H1 (cell line): ENCODE data around the gene RESP18. TPM values are rescaled to one million over a fixed set of nuclear protein-coding genes. Genes with fewer than 3 reads are reported as not detected.

ENCODE experiments used
- ASH2L ChIP-seq: fragments of 200-600, 300-600 bp; sonication (generic); IDR thresholded peaks from one replicate; pipeline ENCODE4 v1.7.1; 2017; ENCODE audit warnings: low read length
- CHD2 ChIP-seq: IDR thresholded peaks from 2 replicates; pipeline ENCODE4 v1.6.1; 2012; ENCODE audit warnings: low read length, improper control_type of control experiment
- CTCF ChIP-seq, 3 experiments: IDR thresholded peaks; 1 replicate in 2 of 3; 2 replicates in 1 of 3; pipeline versions ENCODE4 v1.5.1 to v1.6.1; 2011; ENCODE audit warnings: low read length in 3 of 3, mild to moderate bottlenecking in 3 of 3, inconsistent platforms in 2 of 3, low read depth in 1 of 3, moderate library complexity in 1 of 3; ENCODE audit not compliant: insufficient read depth in 1 of 3; ENCODE audit errors: control extremely low read depth in 1 of 3
- E2F6 ChIP-seq: IDR thresholded peaks from 2 replicates; pipeline ENCODE4 v1.6.1; 2012; ENCODE audit warnings: inconsistent platforms
- HDAC2 ChIP-seq, 2 experiments: fragments of 300-600 bp in 1 of 2; sonication (generic) in 1 of 2; IDR thresholded peaks; 2 replicates each; pipeline ENCODE4 v1.6.1; 2011 to 2012; ENCODE audit warnings: low read depth in 2 of 2, low read length in 2 of 2, mild to moderate bottlenecking in 2 of 2, moderate library complexity in 2 of 2, borderline replicate concordance in 1 of 2, inconsistent platforms in 1 of 2
- JUND ChIP-seq: IDR thresholded peaks from 2 replicates; pipeline ENCODE4 v1.6.1; 2011; ENCODE audit warnings: mild to moderate bottlenecking, improper control_type of control experiment, low read length
- RAD21 ChIP-seq, 2 experiments: IDR thresholded peaks in 1 of 2; conservative IDR thresholded peaks in 1 of 2; 2 replicates each; pipeline ENCODE4 v1.6.1; 2011; ENCODE audit warnings: low read depth in 2 of 2, low read length in 2 of 2, improper control_type of control experiment in 1 of 2, inconsistent platforms in 1 of 2, mild to moderate bottlenecking in 1 of 2, moderate library complexity in 1 of 2
- SIRT6 ChIP-seq: IDR thresholded peaks from one replicate; pipeline ENCODE4 v1.7.1; 2012; ENCODE audit warnings: low read length, inconsistent platforms
- SIX5 ChIP-seq: IDR thresholded peaks from 2 replicates; pipeline ENCODE4 v1.6.1; 2011; ENCODE audit warnings: mild to moderate bottlenecking, low read depth, low read length
- SP4 ChIP-seq: IDR thresholded peaks from 2 replicates; pipeline ENCODE4 v1.6.1; 2012; ENCODE audit warnings: low read length, inconsistent platforms
- SUZ12 ChIP-seq: fragments of 200-600 bp; sonication (generic); IDR thresholded peaks from 2 replicates; pipeline ENCODE4 v1.6.1; 2012; ENCODE audit warnings: mild to moderate bottlenecking, inconsistent platforms, low read length, moderate library complexity, mixed read lengths
- polyA plus RNA-seq, 7 experiments: library from polyadenylated mRNA; depleted of rRNA in 3 of 7; stranded (reverse) in 5 of 7; unstranded in 2 of 7; fragments of >200 nt in 5 of 7; fragments of 200-250 nt in 2 of 7; gene quantifications; 1 replicate in 5 of 7; 2 replicates in 1 of 7; 4 replicates in 1 of 7; pipeline versions ENCODE4 v1.2.1 to v1.2.3, GENCODE V29; 2011 to 2013; ENCODE audit warnings: missing spikeins in 2 of 7, mixed read lengths in 2 of 7
- total RNA-seq: library from RNA; stranded (reverse); fragmentation: NEBNext Ultra II Directional; extraction: Animal tissue kit (Norgen Biotek cat#: 25700); gene quantifications from 2 replicates; pipeline ENCODE4 v1.2.1, GENCODE V29; 2021

Gene RESP18
- total and polyA plus RNA-seq, 2 of the 8 experiments (the other 6 are each of a cell fraction or from before 2014, with no cell fraction given) = not detected

DNA sequence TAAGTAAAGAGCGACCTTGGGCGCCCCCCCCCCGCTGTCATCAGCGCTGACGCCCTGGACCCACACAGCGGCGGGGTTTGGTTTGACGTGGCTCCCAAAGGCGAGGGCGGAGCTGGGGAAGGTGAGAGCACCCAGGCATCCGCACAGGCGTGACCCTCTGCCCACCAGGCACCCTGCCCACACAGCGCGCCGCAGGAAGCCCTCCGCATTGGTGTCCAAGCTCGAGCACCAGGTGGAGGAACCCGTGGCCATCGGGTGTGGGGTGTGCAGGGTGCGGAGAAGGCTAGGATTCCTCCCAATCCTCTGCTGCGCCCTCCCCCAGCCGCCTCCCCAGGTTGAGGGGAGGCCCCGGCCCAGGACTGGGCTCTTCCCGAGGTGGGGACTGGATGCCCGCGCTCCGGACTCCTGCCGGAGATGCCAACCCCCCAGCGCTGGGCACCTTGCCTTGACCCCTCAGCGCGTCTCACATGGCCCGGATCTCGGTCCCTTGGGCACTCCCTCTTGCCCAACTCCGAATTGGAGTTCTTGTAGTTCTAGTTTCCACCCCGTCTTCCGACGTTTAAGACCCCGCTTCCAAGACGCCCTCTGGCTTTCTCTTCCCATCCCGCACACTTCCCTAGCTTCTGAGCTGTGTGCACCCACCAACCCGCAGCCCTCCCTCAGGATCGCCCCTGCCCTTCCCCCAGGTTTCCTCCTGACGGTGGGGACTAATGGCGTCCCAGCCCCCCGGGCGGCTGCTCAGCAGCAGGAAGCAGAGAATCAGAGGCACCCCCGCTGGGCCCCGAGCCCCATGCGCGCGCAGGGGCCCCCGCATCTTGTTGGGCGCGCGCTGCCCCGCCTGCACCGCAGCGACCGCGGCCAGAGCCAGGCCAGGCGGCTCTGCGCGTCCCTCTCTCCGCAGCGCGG, 25.9 kb upstream of the RESP18 start (continued):
- 0 out of 4 replicates have a peak, but pooled peaks of 1 of the 3 experiments have one; percentile 5 for TF ChIP-seq CTCF (IDR thresholded peaks at IDR 0.05; ENCODE audit: control extremely low read depth in 1 of 3, insufficient read depth in 1 of 3, low read depth in 1 of 3, low read length in 3 of 3)
- TF ChIP-seq SUZ12 = peak; percentile 83
- no peak for TF ChIP-seq SIRT6
- TF ChIP-seq SP4 = no peak
- no peak for TF ChIP-seq CHD2
- TF ChIP-seq E2F6 = no peak
- TF ChIP-seq SIX5 = no peak
- no peak for TF ChIP-seq JUND
- TF ChIP-seq HDAC2 (IDR thresholded peaks at IDR 0.05; ENCODE audit: borderline replicate concordance in 1 of 2, low read depth in 2 of 2, low read length in 2 of 2) = no peak
- no peak for TF ChIP-seq RAD21 (IDR thresholded peaks at IDR 0.05 in 1 of 2, conservative IDR thresholded peaks at IDR 0.05 in 1 of 2; ENCODE audit: low read depth in 2 of 2, low read length in 2 of 2)
- TF ChIP-seq ASH2L = peak; percentile 50
